K562 (cell line): ENCODE measurements around the gene IQCE. TPM values are rescaled to one million over a fixed set of nuclear protein-coding genes. Genes with fewer than 3 reads are reported as not detected.

ENCODE experiments used
- ATAC-seq: fragments of 200-7000 bp; cut with Tn5 transposase; 3 replicates; pipeline ENCODE4 v1.9.1; 2020; ENCODE audit warnings: moderate library complexity
- BruUV-seq: library from RNA; stranded (reverse); fragments of 400-500 nt; replicated peaks from 2 replicates; lab custom pipeline; 2021; lab: Mats Ljungman, UMichigan
- CTCF ChIA-PET: fragments of 300-600 bp; formaldehyde crosslinking; extraction: SDS; loops from one replicate; lab custom pipeline; 2021; ENCODE audit warnings: low intra/inter-chr PET ratio; lab: Yijun Ruan, JAX
- POLR2A ChIA-PET: fragments of 300-600, 350-650 bp; sonication (Branson Sonifier 250); formaldehyde crosslinking; extraction: SDS; loops from one replicate; lab custom pipeline; 2021; ENCODE audit warnings: antibody characterized with exemption, inconsistent platforms; lab: Yijun Ruan, JAX
- DNase-seq, 4 experiments: peaks; one replicate each; pipeline versions ENCODE4 v3.0.0 to v3.0.0-alpha.2; 2011 to 2018; ENCODE audit warnings: low spot score in 3 of 4, mixed read lengths in 3 of 4; ENCODE audit errors: extremely low read depth in 1 of 4
- FAIRE-seq: peaks from 2 replicates; lab custom pipeline; 2011; peaks lifted over from hg19 to GRCh38; lab: Jason Lieb, UNC
- H2AFZ ChIP-seq: 2 replicates; pipeline ENCODE4 v1.6.0; 2011; ENCODE audit warnings: low read depth, low read length, control low read depth, inconsistent platforms
- H3K27ac ChIP-seq: fragments of 200-600 bp; 3 replicates; pipeline ENCODE4 v1.8.0; 2011; ENCODE audit warnings: low read depth, mild to moderate bottlenecking, control low read depth, inconsistent platforms, low read length, moderate library complexity, mixed read lengths; ENCODE audit errors: extremely low read depth
- H3K27me3 ChIP-seq, 2 experiments: fragments of 300-600 bp in 1 of 2; 2 replicates in 1 of 2; 3 replicates in 1 of 2; pipeline versions ENCODE4 v1.6.0 to v1.8.0; 2011; ENCODE audit warnings: inconsistent platforms in 2 of 2, low read length in 2 of 2, mild to moderate bottlenecking in 1 of 2, mixed read lengths in 1 of 2, moderate library complexity in 1 of 2; ENCODE audit not compliant: control insufficient read depth in 2 of 2, insufficient read depth in 2 of 2
- H3K36me3 ChIP-seq: fragments of 300-600 bp; 3 replicates; pipeline ENCODE4 v1.8.0; 2011; ENCODE audit warnings: mild to moderate bottlenecking, low read length, inconsistent platforms; ENCODE audit not compliant: control insufficient read depth, insufficient read depth
- H3K4me1 ChIP-seq, 2 experiments: fragments of 200-600 bp in 1 of 2; replicated peaks in 1 of 2; 2 replicates in 1 of 2; 3 replicates in 1 of 2; pipeline versions ENCODE4 v1.5.1 to v1.8.0; 2011; ENCODE audit warnings: inconsistent platforms in 2 of 2, low read length in 2 of 2, mild to moderate bottlenecking in 1 of 2, mixed read lengths in 1 of 2, moderate library complexity in 1 of 2; ENCODE audit not compliant: control insufficient read depth in 2 of 2, insufficient read depth in 2 of 2
- H3K4me2 ChIP-seq: 2 replicates; pipeline ENCODE4 v1.6.1; 2011; ENCODE audit warnings: low read length, control low read depth, inconsistent platforms, mixed read lengths; ENCODE audit not compliant: insufficient read depth
- H3K4me3 ChIP-seq: fragments of 200-600 bp; sonication (generic), shearing (Covaris generic); 2 replicates; pipeline ENCODE4 v1.5.1; 2016; ENCODE audit warnings: control low read depth, inconsistent platforms
- H3K79me2 ChIP-seq: fragments of 200-600 bp; 3 replicates; pipeline ENCODE4 v1.8.0; 2011; ENCODE audit warnings: low read length, inconsistent platforms; ENCODE audit not compliant: control insufficient read depth, insufficient read depth
- H3K9ac ChIP-seq, 2 experiments: 2 replicates each; pipeline versions ENCODE4 v1.6.0 to v1.6.1; 2011; ENCODE audit warnings: low read depth in 2 of 2, low read length in 2 of 2, control low read depth in 1 of 2, inconsistent platforms in 1 of 2, mild to moderate bottlenecking in 1 of 2, mixed read lengths in 1 of 2; ENCODE audit not compliant: insufficient read depth in 1 of 2
- H3K9me1 ChIP-seq: one replicate; pipeline ENCODE4 v1.6.0; 2011; ENCODE audit warnings: inconsistent platforms, mild to moderate bottlenecking, low read length, moderate library complexity; ENCODE audit not compliant: control insufficient read depth, insufficient read depth
- H3K9me3 ChIP-seq: replicated peaks from 2 replicates; pipeline ENCODE4 v1.5.1; 2011; ENCODE audit warnings: low read depth, low read length, inconsistent platforms; ENCODE audit not compliant: control insufficient read depth, insufficient read depth
- H4K20me1 ChIP-seq: replicated peaks from 2 replicates; pipeline ENCODE4 v1.6.1; 2011; ENCODE audit warnings: low read length, inconsistent platforms, mixed read lengths; ENCODE audit not compliant: control insufficient read depth, insufficient read depth
- CHCHD3 ChIP-seq: fragments of 250-450 bp; sonication (Bioruptor Pico); IDR thresholded peaks from 2 replicates; pipeline ENCODE4 v2.1.2; 2022; ENCODE audit warnings: mild to moderate bottlenecking
- DACH1 ChIP-seq: fragments of 450-650 bp; IDR thresholded peaks from 2 replicates; pipeline ENCODE4 v1.6.1; 2018; ENCODE audit not compliant: partially characterized antibody
- HDAC8 ChIP-seq: fragments of 450-650 bp; IDR thresholded peaks from 2 replicates; pipeline ENCODE4 v1.6.1; 2016; ENCODE audit warnings: mild to moderate bottlenecking, missing genetic modification characterization, moderate library complexity, missing compliant biosample characterization
- LARP7 ChIP-seq: fragments of 450-650 bp; IDR thresholded peaks from 2 replicates; pipeline ENCODE4 v1.6.1; 2016
- MEF2D ChIP-seq: conservative IDR thresholded peaks from 2 replicates; pipeline ENCODE4 v1.6.1; 2016; ENCODE audit warnings: low read depth, missing genetic modification characterization, missing compliant biosample characterization
- NCOA2 ChIP-seq, 2 experiments: fragments of 450-650 bp; IDR thresholded peaks; 2 replicates each; pipeline ENCODE4 v1.6.1; 2018; ENCODE audit warnings: mild to moderate bottlenecking in 2 of 2, moderate library complexity in 1 of 2; ENCODE audit not compliant: partially characterized antibody in 2 of 2
- PHF21A ChIP-seq: fragments of 450-650 bp; IDR thresholded peaks from 2 replicates; pipeline ENCODE4 v1.6.1; 2017; ENCODE audit warnings: low read depth, borderline replicate concordance
- RBBP5 ChIP-seq: fragments of 200-600 bp; sonication (generic); IDR thresholded peaks from 2 replicates; pipeline ENCODE4 v1.6.1; 2012; ENCODE audit warnings: borderline replicate concordance, mild to moderate bottlenecking, low read length, control low read depth, inconsistent platforms; ENCODE audit not compliant: insufficient read depth, poor library complexity, severe bottlenecking
- SPI1 ChIP-seq: IDR thresholded peaks from 2 replicates; pipeline ENCODE4 v1.6.1; 2011; ENCODE audit warnings: low read depth, low read length, control low read depth, borderline replicate concordance
- SUPT5H ChIP-seq: fragments of 450-650 bp; IDR thresholded peaks from 2 replicates; pipeline ENCODE4 v1.6.1; 2016
- USF1 ChIP-seq: sonication (generic); formaldehyde crosslinking; IDR thresholded peaks from 2 replicates; pipeline ENCODE4 v1.9.0; 2022; ENCODE audit warnings: mild to moderate bottlenecking, missing genetic modification reagents
- WGBS: fragments of 100-300 bp; shearing (Covaris generic); methylation state at CpG from one replicate; pipeline ENCODE4 v1.1.6; 2016; ENCODE audit warnings: low coverage, mixed read lengths; ENCODE audit not compliant: insufficient coverage; ENCODE audit errors: missing lambda C conversion rate; 5-methylcytosine and 5-hydroxymethylcytosine counted together
- in situ Hi-C: fragments of 300-500 bp; cut with MboI; formaldehyde crosslinking; loops from 4 replicates; pipeline ENCODE4 v1.15.0; 2018; ENCODE audit warnings: inconsistent platforms, mixed read lengths
- intact Hi-C: fragments of 100-400 bp; cut with micrococcal nuclease; formaldehyde crosslinking; loops from 2 replicates; pipeline ENCODE4 v1.14.2; 2022
- polyA plus RNA-seq, 8 experiments: library from polyadenylated mRNA; depleted of rRNA in 4 of 8; stranded (reverse) in 5 of 8; unstranded in 3 of 8; fragments of >200 nt; fragmentation: Nextera tagmentation in 2 of 8; fragmentation: Illumina TruSeq in 1 of 8; extraction: Ambion mirVana in 2 of 8; extraction: Trizol in 1 of 8; gene quantifications; 2 replicates each; pipeline versions ENCODE4 v1.2.1 to v1.2.3, GENCODE V29; 2011 to 2014; ENCODE audit warnings: inconsistent platforms in 1 of 8, missing spikeins in 1 of 8
- total RNA-seq, 7 experiments: library from RNA; depleted of rRNA in 6 of 7; stranded (reverse); fragments of >200 nt in 6 of 7; fragmentation: Illumina TruSeq in 2 of 7; extraction: Trizol in 2 of 7; gene quantifications; 2 replicates each; pipeline versions ENCODE4 v1.2.1 to v1.2.3, GENCODE V29; 2011 to 2021; ENCODE audit warnings: low replicate concordance in 1 of 7
- TF ChIP-seq, protein P1 (sequence below), 2 experiments: IDR thresholded peaks in 1 of 2; conservative IDR thresholded peaks in 1 of 2; 2 replicates each; pipeline ENCODE4 v1.6.1; 2016; ENCODE audit warnings: low read depth in 2 of 2, mild to moderate bottlenecking in 1 of 2, missing compliant biosample characterization in 1 of 2, missing genetic modification characterization in 1 of 2, moderate library complexity in 1 of 2

IQCE gene
- total and polyA plus RNA-seq, 9 of the 15 experiments (the other 6 are each of a cell fraction or from before 2014, with no cell fraction given): 0.18 to 8.5 (median 4.2) TPM

DNA sequence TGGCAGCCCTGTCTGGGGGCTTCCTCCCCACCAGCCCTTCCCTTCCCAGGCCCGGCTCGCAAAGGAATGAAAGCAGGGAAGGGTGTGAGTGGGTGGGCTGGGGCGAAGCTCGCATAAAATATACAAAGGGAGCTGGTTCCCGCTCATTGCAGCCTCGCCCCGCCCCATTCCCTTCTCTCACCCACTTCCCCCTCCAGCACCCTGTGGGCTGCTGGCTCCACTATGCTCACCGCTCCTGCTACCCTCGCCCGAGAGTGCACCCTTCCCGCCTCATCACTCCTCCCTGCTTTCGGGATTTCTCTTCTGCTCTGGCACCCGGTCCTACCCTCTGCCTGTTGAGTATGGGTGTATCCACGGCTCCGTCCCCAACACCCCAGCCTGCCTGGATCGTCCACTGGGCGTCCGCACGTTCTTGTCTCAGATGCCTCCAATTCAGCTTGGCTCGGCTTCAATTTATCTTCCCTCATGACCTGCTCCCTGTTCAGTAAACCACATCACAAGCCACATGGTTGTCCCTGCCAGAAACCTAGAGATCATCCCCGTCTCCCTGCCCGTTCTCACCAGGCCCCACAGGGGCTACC lies 58.6 kb downstream of the IQCE start:
- H2AFZ ChIP-seq: 0 out of 2 replicates have a peak overlapping the region, but pooled peaks have one; percentile 21
- intact Hi-C loops: no loop called here
- TF ChIP-seq USF1 (CRISPR knock-in tag) (0 out of 2 replicates have a peak, but pooled peaks have one; percentile 20), MEF2D (tag) (no peak)
- TF ChIP-seq, all 486 proteins: peak for 1
- Histone ChIP-seq H3K36me3 (no peaks in the 10 kb centered on the region), H3K9me3 (no peaks in the 10 kb centered on the region), H4K20me1 (no peaks in the 10 kb centered on the region), H3K4me2 (peak overlapping the region; percentile 17; the same call in 1 of the 2 replicates), H3K27me3 (peaks cover 0 to 8% of the 10 kb centered on the region in 2 experiments; a peak in 3 of 5 replicates), H3K27ac (no peak overlapping the region), H3K4me1 (peaks cover 14 to 51% of the 10 kb centered on the region in 2 experiments; a peak in 4 of 5 replicates), H3K9me1 (no peaks in the 10 kb centered on the region), H3K4me3 (no peak overlapping the region), H3K79me2 (no peaks in the 10 kb centered on the region), H3K9ac (peak overlapping the region in 1 of 2 experiments; percentile 75; a peak in 2 of 4 replicates)
- CTCF ChIA-PET: no interaction called here
- FAIRE-seq: no peak
- BruUV-seq: no TSS peak
- no peak for ATAC-seq
- in situ Hi-C loops: no loop called here
- no peak for DNase-seq
- WGBS: 17% methylated on average over 18 of the region's 22 CpGs
- POLR2A ChIA-PET: interaction anchor here (1.0 kb wide), 2 partner anchors 9 to 11 kb away, joined by 4 to 6 read pairs; no protein-coding TSS in a partner anchor

DNA sequence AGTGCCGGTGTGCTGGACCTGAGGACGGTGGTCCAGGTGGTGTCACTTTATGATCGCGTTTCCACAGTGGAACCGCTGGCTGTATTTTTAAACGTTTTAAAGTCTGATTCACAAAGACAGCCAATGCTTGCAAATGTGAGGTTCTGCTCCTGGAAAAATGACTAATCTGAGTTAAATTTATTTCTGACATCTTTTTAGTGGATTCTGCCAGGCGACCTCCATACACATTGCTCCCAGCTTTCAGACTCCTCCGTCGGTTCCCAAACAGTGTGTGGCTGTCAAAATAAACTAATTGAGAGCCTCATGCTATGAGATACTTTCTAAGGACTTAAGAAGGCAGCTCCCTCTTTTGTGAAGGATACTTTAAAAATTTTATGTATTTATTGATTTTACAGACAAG lies 60.3 kb downstream of the IQCE start:
- no peak for ATAC-seq
- Histone ChIP-seq H3K9me3 (no peaks in the 10 kb centered on the region), H2AFZ (no peak overlapping the region), H4K20me1 (no peaks in the 10 kb centered on the region), H3K79me2 (no peaks in the 10 kb centered on the region), H3K27me3 (peaks cover 0 to 8% of the 10 kb centered on the region in 2 experiments; a peak in 3 of 5 replicates), H3K27ac (no peak overlapping the region), H3K9me1 (no peaks in the 10 kb centered on the region), H3K4me1 (peaks cover 14 to 55% of the 10 kb centered on the region in 2 experiments; a peak in 4 of 5 replicates), H3K9ac (no peak overlapping the region; a peak in 1 of 4 replicates), H3K4me3 (no peak overlapping the region), H3K4me2 (no peak overlapping the region), H3K36me3 (no peaks in the 10 kb centered on the region)
- no TSS peak for BruUV-seq
- DNase-seq: no peak
- intact Hi-C loops: no loop called here
- POLR2A ChIA-PET: no interaction called here
- in situ Hi-C loops: no loop called here
- CTCF ChIA-PET: no interaction called here
- no peak for FAIRE-seq
- WGBS: 32% methylated on average over 7 of the region's 9 CpGs
- TF ChIP-seq RBBP5 (no peak), LARP7 (no peak), SUPT5H (no peak), SPI1 (no peak), PHF21A (no peak), NCOA2 (IDR thresholded peaks at IDR 0.05; ENCODE audit: partially characterized antibody in 2 of 2) (no peak), HDAC8 (tag) (no peak), CHCHD3 (no peak), DACH1 (no peak)
- TF ChIP-seq, protein P1, sequence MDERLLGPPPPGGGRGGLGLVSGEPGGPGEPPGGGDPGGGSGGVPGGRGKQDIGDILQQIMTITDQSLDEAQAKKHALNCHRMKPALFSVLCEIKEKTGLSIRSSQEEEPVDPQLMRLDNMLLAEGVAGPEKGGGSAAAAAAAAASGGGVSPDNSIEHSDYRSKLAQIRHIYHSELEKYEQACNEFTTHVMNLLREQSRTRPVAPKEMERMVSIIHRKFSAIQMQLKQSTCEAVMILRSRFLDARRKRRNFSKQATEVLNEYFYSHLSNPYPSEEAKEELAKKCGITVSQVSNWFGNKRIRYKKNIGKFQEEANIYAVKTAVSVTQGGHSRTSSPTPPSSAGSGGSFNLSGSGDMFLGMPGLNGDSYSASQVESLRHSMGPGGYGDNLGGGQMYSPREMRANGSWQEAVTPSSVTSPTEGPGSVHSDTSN (CRISPR knock-in tag; IDR thresholded peaks at IDR 0.05; ENCODE audit: low read depth): no peak
- TF ChIP-seq, protein P1 (tag; conservative IDR thresholded peaks at IDR 0.05; ENCODE audit: low read depth): no peak
